GM19468 (cell line): ENCODE data around the gene FEZF2.

Source experiments
- ATAC-seq: cut with Tn5 transposase; IDR thresholded peaks from one replicate; pipeline ENCODE4 v1.9.1; 2021; ENCODE audit warnings: mild to moderate bottlenecking, moderate library complexity, moderate number of reproducible peaks; ENCODE audit not compliant: unreplicated experiment; ENCODE audit errors: extremely low read depth

The FEZF2 gene

GRCh38 chr3:62373215-62373614 is at the start of gene FEZF2:
FEZF2 (minus strand) TSS chr3:62373550; CDS start chr3:62372868, 682 bp downstream.
- ATAC-seq: no peak

GRCh38 chr3:62421207-62421606 is 47.9 kb upstream of the FEZF2 start:
- ATAC-seq: no peak

- no peak for ATAC-seq
These were observed 42.8 kb upstream of the FEZF2 start for GRCh38 chr3:62416144-62416543.

- no peak for ATAC-seq
These were observed 42.0 kb upstream of the FEZF2 start for GRCh38 chr3:62415312-62415801.

- no peak for ATAC-seq
These were observed 41.4 kb upstream of the FEZF2 start for GRCh38 chr3:62414786-62415185.

- ATAC-seq: no peak
These were observed 40.3 kb upstream of the FEZF2 start for GRCh38 chr3:62413687-62414086.

- ATAC-seq: no peak
These were observed 33.6 kb upstream of the FEZF2 start for GRCh38 chr3:62406945-62407344.

- no peak for ATAC-seq
These were observed 32.2 kb upstream of the FEZF2 start for GRCh38 chr3:62405566-62405965.

GRCh38 chr3:62405135-62405534 is 31.8 kb upstream of the FEZF2 start:
- no peak for ATAC-seq

- ATAC-seq: no peak
These were observed 31.0 kb upstream of the FEZF2 start for GRCh38 chr3:62404321-62404720.

GRCh38 chr3:62403765-62404164 is 30.4 kb upstream of the FEZF2 start:
- no peak for ATAC-seq

GRCh38 chr3:62392626-62393292 is 19.4 kb upstream of the FEZF2 start:
- ATAC-seq: no peak

GRCh38 chr3:62387251-62387650 is 13.9 kb upstream of the FEZF2 start:
- ATAC-seq: no peak

GRCh38 chr3:62379321-62379798 is 6.0 kb upstream of the FEZF2 start:
- ATAC-seq: no peak

GRCh38 chr3:62378921-62379320 is 5.6 kb upstream of the FEZF2 start:
- no peak for ATAC-seq

GRCh38 chr3:62378311-62378789 is 5.0 kb upstream of the FEZF2 start:
- no peak for ATAC-seq

- ATAC-seq: no peak
These were observed 3.8 kb upstream of the FEZF2 start for GRCh38 chr3:62376906-62377877.

- ATAC-seq: no peak
These were observed 3.0 kb upstream of the FEZF2 start for GRCh38 chr3:62376454-62376720.

- no peak for ATAC-seq
These were observed 2.5 kb upstream of the FEZF2 start for GRCh38 chr3:62375655-62376453.
